ENCODE measurements around the gene ACKR3.

The ACKR3 gene

DNA sequence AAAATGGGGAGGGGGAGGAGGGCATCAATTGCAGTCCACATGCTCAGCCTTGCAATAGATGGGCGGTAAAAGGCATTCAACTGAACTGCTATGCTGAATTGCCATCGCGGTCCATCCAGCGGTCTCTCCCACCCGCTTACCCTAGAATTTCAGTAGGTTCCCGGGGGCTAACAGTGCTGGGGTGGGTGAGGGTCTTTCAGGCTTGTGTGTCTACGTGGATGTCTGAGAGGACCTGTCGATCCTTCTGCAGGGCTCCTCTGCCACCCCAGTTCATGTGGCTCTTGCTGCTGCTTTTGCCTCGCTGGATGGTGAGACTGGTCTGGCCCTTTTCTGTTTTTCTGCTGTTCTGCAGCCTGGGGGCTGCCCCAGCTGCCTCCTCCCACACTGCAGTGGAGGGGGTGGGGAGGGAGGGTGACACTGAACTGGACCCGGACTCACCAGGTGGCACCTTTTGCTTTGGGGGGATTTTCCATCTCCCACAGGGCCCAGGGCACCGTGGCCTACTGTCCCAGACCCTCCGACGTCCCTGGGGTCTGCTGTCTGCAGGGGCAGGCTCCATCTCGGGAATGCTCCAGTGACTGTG is 14.1 kb downstream of the ACKR3 start:
- no peaks in the 10 kb centered on the region for H3K27me3 ChIP-seq (ENCODE audit: control insufficient read depth, insufficient read depth, low read length)
- H3K27ac ChIP-seq (ENCODE audit: low read depth, low read length), result no peak overlapping the region
- H3K4me3 ChIP-seq (ENCODE audit: low read length), result no peak overlapping the region
- no peaks in the 10 kb centered on the region for H3K4me1 ChIP-seq (ENCODE audit: control insufficient read depth, insufficient read depth, low read length)
- no peak overlapping the region for H3K9ac ChIP-seq (ENCODE audit: low read length)
- peaks cover 18% of the 10 kb centered on the region for H3K36me3 ChIP-seq (ENCODE audit: control insufficient read depth, insufficient read depth, low read length)

DNA sequence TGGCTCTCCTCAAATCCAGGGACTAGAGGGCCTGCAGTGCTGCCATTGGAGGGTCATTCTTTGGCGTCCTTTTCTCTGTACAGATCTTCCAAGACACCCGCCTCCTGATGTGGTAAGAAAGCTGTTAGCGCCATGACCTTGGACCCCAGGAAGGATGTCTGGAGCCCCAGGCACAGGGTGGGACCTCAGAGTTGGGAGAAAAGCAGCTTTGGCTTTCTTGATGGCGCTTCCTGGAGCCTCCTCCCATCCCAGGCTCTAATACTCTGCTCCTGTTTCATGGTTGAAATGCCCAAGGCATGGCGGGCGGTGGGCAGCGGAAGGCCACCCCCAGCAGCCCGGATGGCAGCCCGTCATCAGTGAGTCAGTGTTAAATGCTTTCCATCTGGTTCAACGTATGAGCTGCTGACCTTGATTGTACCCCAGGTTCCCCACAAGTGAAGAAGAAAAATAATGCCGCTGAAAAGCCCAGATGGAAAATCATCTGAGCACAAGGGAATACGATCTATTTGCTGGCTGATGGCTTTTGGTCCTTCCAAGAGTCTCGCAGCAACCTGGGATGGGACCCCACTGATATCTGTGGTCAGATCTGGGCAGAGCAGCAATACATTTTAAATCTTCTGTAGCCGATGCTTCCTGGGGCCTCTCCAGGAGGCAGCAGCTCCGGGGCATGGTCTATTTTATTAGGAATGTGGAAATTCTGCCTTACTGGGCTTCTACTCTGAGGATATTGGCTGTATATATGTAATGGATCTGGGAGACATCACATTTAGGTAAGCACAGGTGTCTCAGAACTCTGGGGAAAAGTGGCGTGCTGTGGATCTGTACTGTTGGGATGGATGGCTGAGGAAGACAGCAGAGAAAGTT is 15.1 kb downstream of the ACKR3 start:
- no peaks in the 10 kb centered on the region for H3K4me1 ChIP-seq (ENCODE audit: control insufficient read depth, insufficient read depth, low read length)
- H3K4me3 ChIP-seq (ENCODE audit: low read length), result no peak overlapping the region
- H3K36me3 ChIP-seq (ENCODE audit: control insufficient read depth, insufficient read depth, low read length), result peaks cover 18% of the 10 kb centered on the region
- H3K9ac ChIP-seq (ENCODE audit: low read length), result no peak overlapping the region
- H3K27ac ChIP-seq (ENCODE audit: low read depth, low read length), result no peak overlapping the region
- no peaks in the 10 kb centered on the region for H3K27me3 ChIP-seq (ENCODE audit: control insufficient read depth, insufficient read depth, low read length)

GRCh38 chr2:236585966-236586365 is 16.3 kb downstream of the ACKR3 start:
- peaks cover 11% of the 10 kb centered on the region for H3K36me3 ChIP-seq (ENCODE audit: control insufficient read depth, insufficient read depth, low read length)
- H3K27me3 ChIP-seq (ENCODE audit: control insufficient read depth, insufficient read depth, low read length), result no peaks in the 10 kb centered on the region
- H3K9ac ChIP-seq (ENCODE audit: low read length), result no peak overlapping the region
- no peak overlapping the region for H3K4me3 ChIP-seq (ENCODE audit: low read length)
- H3K4me1 ChIP-seq (ENCODE audit: control insufficient read depth, insufficient read depth, low read length), result no peaks in the 10 kb centered on the region
- H3K27ac ChIP-seq (ENCODE audit: low read depth, low read length), result no peak overlapping the region

DNA sequence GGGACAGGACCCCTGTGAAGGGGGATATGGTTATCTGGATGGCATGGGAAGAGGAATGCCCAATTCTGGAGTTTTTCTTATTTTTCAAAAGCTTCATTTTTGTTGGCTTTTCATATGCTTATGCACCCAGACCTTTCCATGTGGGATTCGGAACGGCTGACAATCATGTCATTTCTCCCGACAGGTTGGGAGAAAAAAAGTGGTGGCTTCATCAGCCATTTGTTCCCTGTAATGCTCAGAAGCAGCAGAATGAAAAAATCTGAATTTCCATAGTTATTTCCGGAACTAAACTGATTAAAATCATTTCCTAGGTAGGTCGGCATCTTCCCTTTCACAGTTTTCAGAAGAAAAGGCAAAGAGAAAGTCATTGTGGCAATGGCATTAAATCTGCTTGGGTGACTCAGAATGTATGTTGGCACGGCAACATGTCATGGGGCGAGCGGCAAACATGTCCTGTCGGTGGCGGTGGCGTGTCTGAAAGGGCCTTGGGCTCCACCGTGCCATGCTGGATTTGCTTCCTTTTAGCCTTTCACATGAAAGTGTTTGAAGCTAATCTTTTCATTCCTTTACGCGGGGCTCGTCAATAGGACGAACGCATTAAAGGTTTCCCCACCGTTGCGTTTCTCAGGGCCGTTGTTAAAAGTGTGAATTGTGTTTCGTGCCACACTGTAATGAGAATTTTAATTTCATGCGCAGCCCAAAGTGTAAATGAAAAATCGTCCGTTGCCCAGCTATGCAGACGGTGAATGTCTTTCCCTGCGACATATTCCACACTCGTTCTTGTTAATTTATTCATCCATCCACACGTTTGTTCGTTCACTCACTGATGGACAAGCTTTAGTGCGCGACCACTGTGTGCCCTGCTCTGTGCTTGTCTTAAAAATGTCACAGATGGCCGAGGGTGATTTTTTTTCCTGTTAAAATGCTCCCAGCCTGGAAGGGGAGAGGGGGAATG is 18.5 kb downstream of the ACKR3 start:
- Histone ChIP-seq H3K4me1 (ENCODE audit: control insufficient read depth, insufficient read depth, low read length) (no peaks in the 10 kb centered on the region), H3K36me3 (ENCODE audit: control insufficient read depth, insufficient read depth, low read length) (no peaks in the 10 kb centered on the region), H3K4me3 (ENCODE audit: low read length) (no peak overlapping the region), H3K9ac (ENCODE audit: low read length) (no peak overlapping the region), H3K27ac (ENCODE audit: low read depth, low read length) (no peak overlapping the region), H3K27me3 (ENCODE audit: control insufficient read depth, insufficient read depth, low read length) (no peaks in the 10 kb centered on the region)

DNA sequence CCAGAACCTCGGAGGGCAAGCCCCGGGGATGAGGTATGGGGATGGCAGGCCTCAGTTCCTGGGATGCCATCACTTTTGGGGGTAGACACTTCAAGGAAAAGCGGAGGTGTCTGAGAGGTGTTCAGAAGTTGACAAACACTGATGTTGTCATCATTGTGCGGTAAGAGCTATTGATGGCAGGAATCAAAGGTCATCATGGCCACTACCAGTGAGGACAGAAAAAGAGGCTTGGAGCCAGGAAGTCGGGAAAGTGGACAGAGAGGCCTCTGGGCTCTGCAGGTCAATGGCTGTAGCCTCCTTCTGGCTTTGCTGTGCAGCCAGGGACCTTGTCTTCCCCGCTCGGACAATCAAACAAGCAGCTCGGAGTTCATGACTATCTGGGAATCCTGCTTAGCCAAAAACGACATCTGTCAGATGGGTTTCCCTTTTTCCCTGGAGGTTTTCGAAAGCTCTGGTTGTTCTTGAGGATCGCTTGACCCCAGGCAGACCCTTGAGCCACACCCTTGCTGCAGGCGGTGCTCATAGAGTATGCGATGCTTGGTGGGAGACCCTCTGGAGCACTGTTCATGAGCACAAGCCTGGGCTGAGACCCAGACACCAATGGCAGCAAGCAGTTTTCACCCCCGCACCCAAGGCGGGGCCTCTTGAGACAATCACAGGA is 19.4 kb downstream of the ACKR3 start:
- Histone ChIP-seq H3K9ac (ENCODE audit: low read length) (no peak overlapping the region), H3K4me1 (ENCODE audit: control insufficient read depth, insufficient read depth, low read length) (no peaks in the 10 kb centered on the region), H3K27me3 (ENCODE audit: control insufficient read depth, insufficient read depth, low read length) (no peaks in the 10 kb centered on the region), H3K4me3 (ENCODE audit: low read length) (no peak overlapping the region), H3K36me3 (ENCODE audit: control insufficient read depth, insufficient read depth, low read length) (no peaks in the 10 kb centered on the region), H3K27ac (ENCODE audit: low read depth, low read length) (no peak overlapping the region)

DNA sequence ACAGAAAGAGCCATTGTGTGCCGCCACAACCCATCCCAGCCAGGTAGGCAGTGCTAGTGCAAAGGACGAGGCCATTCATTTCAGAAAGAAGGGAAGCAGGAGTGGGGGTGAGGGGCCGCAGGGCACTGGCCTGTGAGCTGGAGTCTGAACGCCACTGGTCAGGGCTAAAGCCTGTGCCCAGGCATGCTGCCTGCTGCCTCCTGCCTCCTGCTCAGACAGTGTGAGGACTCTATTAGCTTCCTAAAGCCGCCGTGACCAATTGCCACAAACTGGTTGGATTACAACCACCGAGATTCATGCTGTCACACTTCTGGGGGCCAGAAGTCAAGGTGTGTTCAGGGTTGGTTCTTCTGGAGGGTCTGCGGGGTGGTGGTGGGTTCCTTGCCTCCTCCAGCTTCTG is 21.2 kb downstream of the ACKR3 start:
- no peak overlapping the region for H3K4me3 ChIP-seq (ENCODE audit: low read length)
- no peak overlapping the region for H3K9ac ChIP-seq (ENCODE audit: low read length)
- no peaks in the 10 kb centered on the region for H3K4me1 ChIP-seq (ENCODE audit: control insufficient read depth, insufficient read depth, low read length)
- H3K27me3 ChIP-seq (ENCODE audit: control insufficient read depth, insufficient read depth, low read length), result no peaks in the 10 kb centered on the region
- H3K36me3 ChIP-seq (ENCODE audit: control insufficient read depth, insufficient read depth, low read length), result no peaks in the 10 kb centered on the region
- H3K27ac ChIP-seq (ENCODE audit: low read depth, low read length), result no peak overlapping the region

DNA sequence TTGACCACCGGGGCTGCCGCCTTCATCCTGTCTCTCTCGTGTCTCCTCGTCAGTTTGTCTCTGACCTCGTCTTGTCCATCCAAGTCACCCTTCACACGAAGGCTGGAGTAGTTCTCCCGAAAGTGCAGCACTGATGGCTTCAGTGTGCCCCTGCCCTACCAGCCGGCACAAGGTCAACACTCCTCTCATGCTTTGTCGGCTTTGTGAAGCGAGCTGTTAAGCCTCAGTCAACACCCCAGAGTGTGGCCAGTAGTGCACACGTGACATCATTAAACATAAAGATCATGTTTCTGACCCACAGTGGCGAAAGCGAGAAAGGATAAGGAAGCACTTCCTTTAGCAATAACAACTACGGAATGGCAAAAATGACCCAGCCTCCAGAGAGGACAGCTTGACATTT is 23.2 kb downstream of the ACKR3 start:
- Histone ChIP-seq H3K27me3 (ENCODE audit: control insufficient read depth, insufficient read depth, low read length) (no peaks in the 10 kb centered on the region), H3K4me3 (ENCODE audit: low read length) (no peak overlapping the region), H3K27ac (ENCODE audit: low read depth, low read length) (no peak overlapping the region), H3K9ac (ENCODE audit: low read length) (no peak overlapping the region), H3K36me3 (ENCODE audit: control insufficient read depth, insufficient read depth, low read length) (no peaks in the 10 kb centered on the region), H3K4me1 (ENCODE audit: control insufficient read depth, insufficient read depth, low read length) (no peaks in the 10 kb centered on the region)

GRCh38 chr2:236593531-236593930 is 23.9 kb downstream of the ACKR3 start:
- no peaks in the 10 kb centered on the region for H3K36me3 ChIP-seq (ENCODE audit: control insufficient read depth, insufficient read depth, low read length)
- no peaks in the 10 kb centered on the region for H3K4me1 ChIP-seq (ENCODE audit: control insufficient read depth, insufficient read depth, low read length)
- no peaks in the 10 kb centered on the region for H3K27me3 ChIP-seq (ENCODE audit: control insufficient read depth, insufficient read depth, low read length)
- H3K4me3 ChIP-seq (ENCODE audit: low read length), result no peak overlapping the region
- H3K9ac ChIP-seq (ENCODE audit: low read length), result no peak overlapping the region
- H3K27ac ChIP-seq (ENCODE audit: low read depth, low read length), result no peak overlapping the region

GRCh38 chr2:236593956-236594355 is 24.3 kb downstream of the ACKR3 start:
- Histone ChIP-seq H3K36me3 (ENCODE audit: control insufficient read depth, insufficient read depth, low read length) (no peaks in the 10 kb centered on the region), H3K4me1 (ENCODE audit: control insufficient read depth, insufficient read depth, low read length) (no peaks in the 10 kb centered on the region), H3K9ac (ENCODE audit: low read length) (no peak overlapping the region), H3K27ac (ENCODE audit: low read depth, low read length) (no peak overlapping the region), H3K27me3 (ENCODE audit: control insufficient read depth, insufficient read depth, low read length) (no peaks in the 10 kb centered on the region), H3K4me3 (ENCODE audit: low read length) (no peak overlapping the region)

GRCh38 chr2:236597629-236598028 is 28.0 kb downstream of the ACKR3 start:
- Histone ChIP-seq H3K27me3 (ENCODE audit: control insufficient read depth, insufficient read depth, low read length) (no peaks in the 10 kb centered on the region), H3K4me1 (ENCODE audit: control insufficient read depth, insufficient read depth, low read length) (no peaks in the 10 kb centered on the region), H3K27ac (ENCODE audit: low read depth, low read length) (no peak overlapping the region), H3K4me3 (ENCODE audit: low read length) (no peak overlapping the region), H3K9ac (ENCODE audit: low read length) (no peak overlapping the region), H3K36me3 (ENCODE audit: control insufficient read depth, insufficient read depth, low read length) (no peaks in the 10 kb centered on the region)

DNA sequence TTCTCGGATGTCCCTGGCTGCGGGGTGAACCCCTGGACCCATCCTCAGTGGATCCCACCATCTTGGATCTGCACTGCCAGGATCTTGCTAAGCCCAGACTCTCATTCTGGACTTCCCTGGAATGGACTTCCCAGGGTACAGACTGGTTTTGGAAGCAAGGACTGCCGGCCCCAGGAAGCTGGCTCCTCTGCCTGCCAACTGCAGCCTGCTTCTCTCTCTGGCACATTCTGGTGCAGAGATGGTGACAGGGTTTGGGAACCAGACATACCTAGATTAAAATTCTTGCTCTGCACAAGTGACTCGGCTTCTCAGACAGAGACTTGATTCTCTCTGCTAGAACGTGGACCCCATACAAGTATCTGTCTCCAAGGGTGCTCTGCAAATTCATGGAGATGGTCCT is 29.4 kb downstream of the ACKR3 start:
- H3K4me1 ChIP-seq (ENCODE audit: control insufficient read depth, insufficient read depth, low read length), result no peaks in the 10 kb centered on the region
- H3K9ac ChIP-seq (ENCODE audit: low read length), result no peak overlapping the region
- H3K27me3 ChIP-seq (ENCODE audit: control insufficient read depth, insufficient read depth, low read length), result no peaks in the 10 kb centered on the region
- H3K36me3 ChIP-seq (ENCODE audit: control insufficient read depth, insufficient read depth, low read length), result no peaks in the 10 kb centered on the region
- no peak overlapping the region for H3K27ac ChIP-seq (ENCODE audit: low read depth, low read length)
- H3K4me3 ChIP-seq (ENCODE audit: low read length), result no peak overlapping the region

DNA sequence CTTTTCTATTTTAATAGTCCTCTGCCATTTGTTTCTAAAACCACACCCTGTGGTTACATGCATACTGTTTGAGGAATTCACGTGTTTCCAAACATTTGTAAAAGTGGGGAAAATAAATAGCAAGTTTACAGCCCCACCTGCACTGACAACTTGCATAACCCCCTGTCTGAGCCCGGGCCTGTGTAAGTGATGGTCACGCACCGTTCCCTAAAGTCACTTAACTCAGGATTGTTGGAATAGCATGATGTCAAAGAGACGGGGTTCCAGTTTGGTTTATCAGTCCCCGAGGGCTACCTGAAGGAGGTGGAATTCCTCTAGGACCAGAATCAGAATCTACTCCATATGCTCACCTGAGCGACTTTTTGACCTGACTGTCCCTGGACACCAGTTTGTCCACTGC is 30.5 kb downstream of the ACKR3 start:
- Histone ChIP-seq H3K4me3 (ENCODE audit: low read length) (no peak overlapping the region), H3K4me1 (ENCODE audit: control insufficient read depth, insufficient read depth, low read length) (no peaks in the 10 kb centered on the region), H3K36me3 (ENCODE audit: control insufficient read depth, insufficient read depth, low read length) (no peaks in the 10 kb centered on the region), H3K27ac (ENCODE audit: low read depth, low read length) (no peak overlapping the region), H3K27me3 (ENCODE audit: control insufficient read depth, insufficient read depth, low read length) (no peaks in the 10 kb centered on the region), H3K9ac (ENCODE audit: low read length) (no peak overlapping the region)

Measured in rectal smooth muscle tissue (tissue), 1 donor.